ENCODE results near the gene SLC9C2. TPM values are rescaled to one million over a fixed set of nuclear protein-coding genes. Genes with fewer than 3 reads are reported as not detected.

Gene SLC9C2
- polyA plus RNA-seq, 1 of the 3 experiments (the other 2 are of a cell fraction), result not detected

- ChIA-PET CTCF (interaction anchor here (0.7 kb wide), 1 partner anchor 269 kb away, joined by 3 read pairs; no protein-coding TSS in a partner anchor), POLR2A (interaction anchor here (0.6 kb wide), 1 partner anchor 568 kb away, joined by 4 read pairs; no protein-coding TSS in a partner anchor)
- H2AFZ ChIP-seq (ENCODE audit: low read depth), result no peak overlapping the region
Measured at GRCh38 chr1:173572201-173572873, 30.5 kb downstream of the SLC9C2 start.

GRCh38 chr1:173570370-173571007, 32.4 kb downstream of the SLC9C2 start:
- Histone ChIP-seq H3K79me2 (ENCODE audit: insufficient read depth) (no peaks in the 10 kb centered on the region), H3K4me1 (ENCODE audit: control insufficient read depth in 1 of 2, insufficient read depth in 2 of 2, low read depth in 1 of 2, low read length in 1 of 2) (no peaks in the 10 kb centered on the region), H3K9me2 (no peaks in the 10 kb centered on the region), H3F3A (replicated peaks; ENCODE audit: insufficient read depth) (no peaks in the 10 kb centered on the region), H2AFZ (ENCODE audit: low read depth) (no peak overlapping the region), H3K9ac (no peak overlapping the region), H3K4me2 (no peak overlapping the region), H4K20me1 (ENCODE audit: insufficient read depth) (no peaks in the 10 kb centered on the region), H3K9me3 (peaks cover 9% of the 10 kb centered on the region; the same call in 1 of the 2 replicates), H3K27me3 (ENCODE audit: insufficient read depth) (no peaks in the 10 kb centered on the region), H3K36me3 (replicated peaks in 1 of 2; ENCODE audit: control insufficient read depth in 1 of 2, insufficient read depth in 2 of 2, low read length in 1 of 2) (no peaks in the 10 kb centered on the region), H3K27ac (ENCODE audit: low read depth in 2 of 2, low read length in 1 of 2) (no peak overlapping the region), H3K4me3 (ENCODE audit: low read depth in 2 of 2, low read length in 1 of 2) (no peak overlapping the region)
- POLR2A ChIA-PET, result no interaction called here
- TF ChIP-seq RAD21 (IDR thresholded peaks at IDR 0.05; ENCODE audit: low read length) (no peak), IRF3 (IDR thresholded peaks at IDR 0.05; ENCODE audit: low read depth, low read length) (no peak), CHD2 (IDR thresholded peaks at IDR 0.05; ENCODE audit: low read length, partially characterized antibody) (no peak)
- no peak for DNase-seq
- WGBS (ENCODE audit: low lambda C conversion rate), result 100% methylated on average over 3 of the region's 4 CpGs
- CTCF ChIA-PET, result no interaction called here

More at GRCh38 chr1:173572201-173572873, 30.5 kb downstream of the SLC9C2 start:
- H3K27me3 ChIP-seq (ENCODE audit: insufficient read depth), result no peaks in the 10 kb centered on the region
- TF ChIP-seq RAD21 (IDR thresholded peaks at IDR 0.05; ENCODE audit: low read length), result no peak
- no peak for TF ChIP-seq JUND (IDR thresholded peaks at IDR 0.05)
- no peak for TF ChIP-seq RFX5 (IDR thresholded peaks at IDR 0.05; ENCODE audit: low read length)
- TF ChIP-seq RCOR1 (IDR thresholded peaks at IDR 0.05; ENCODE audit: low read length), result no peak
- TF ChIP-seq MXI1 (IDR thresholded peaks at IDR 0.05; ENCODE audit: low read depth, low read length), result no peak
- TF ChIP-seq IRF3 (IDR thresholded peaks at IDR 0.05; ENCODE audit: low read depth, low read length), result no peak
- TF ChIP-seq NFIC (IDR thresholded peaks at IDR 0.05; ENCODE audit: borderline replicate concordance), result no peak
- TF ChIP-seq FOSL2 (IDR thresholded peaks at IDR 0.05; ENCODE audit: borderline replicate concordance, low read depth), result no peak
- no peak overlapping the region for H3K4me2 ChIP-seq
- no peak overlapping the region for H3K27ac ChIP-seq (ENCODE audit: low read depth in 2 of 2, low read length in 1 of 2)
- H3K4me3 ChIP-seq (ENCODE audit: low read depth in 2 of 2, low read length in 1 of 2), result no peak overlapping the region
- H4K20me1 ChIP-seq (ENCODE audit: insufficient read depth), result no peaks in the 10 kb centered on the region
- H3K79me2 ChIP-seq (ENCODE audit: insufficient read depth), result no peaks in the 10 kb centered on the region
- H3F3A ChIP-seq (replicated peaks; ENCODE audit: insufficient read depth), result no peaks in the 10 kb centered on the region
- no peaks in the 10 kb centered on the region for H3K36me3 ChIP-seq (replicated peaks in 1 of 2; ENCODE audit: control insufficient read depth in 1 of 2, insufficient read depth in 2 of 2, low read length in 1 of 2)
- no peak overlapping the region for H3K9ac ChIP-seq
- H3K4me1 ChIP-seq (ENCODE audit: control insufficient read depth in 1 of 2, insufficient read depth in 2 of 2, low read depth in 1 of 2, low read length in 1 of 2), result no peaks in the 10 kb centered on the region
- peaks cover 7% of the 10 kb centered on the region; the same call in 1 of the 2 replicates for H3K9me3 ChIP-seq
- 90% methylated on average over 3 of the region's 3 CpGs for WGBS (ENCODE audit: low lambda C conversion rate)
- no peak for DNase-seq
- no peaks in the 10 kb centered on the region for H3K9me2 ChIP-seq

Data from SK-N-SH (cell line).